Thyroid gland (tissue), 4 donors: ENCODE data around the gene SEH1L. TPM values are rescaled to one million over a fixed set of nuclear protein-coding genes. Genes with fewer than 3 reads are reported as not detected.
"Not testable (repeated sequence)": the region's sequence is repeated elsewhere in the genome, so short reads cannot be mapped to it uniquely, and the experiment has no call there.

ENCODE experiments used
- DNase-seq, 2 donors: peaks; one replicate each; pipeline ENCODE4 v3.0.0-alpha.2; 2019
- H3K27ac ChIP-seq, 3 donors: fragments of 200-600 bp; sonication (generic); 1 replicate in 2 of 3; 2 replicates in 1 of 3; pipeline ENCODE4 v1.5.1; 2016 to 2019; ENCODE audit warnings: mild to moderate bottlenecking in 1 of 3, moderate library complexity in 1 of 3
- H3K27me3 ChIP-seq: fragments of 200-600 bp; sonication (generic); one replicate; pipeline ENCODE4 v1.5.1; 2019
- H3K36me3 ChIP-seq, 2 donors: fragments of 200-600 bp; sonication (generic); one replicate each; pipeline ENCODE4 v1.5.1; 2016 to 2019
- H3K4me1 ChIP-seq, 2 donors: fragments of 200-600 bp; sonication (generic); one replicate each; pipeline ENCODE4 v1.5.1; 2017 to 2019
- H3K4me3 ChIP-seq, 3 donors: fragments of 200-600 bp; sonication (generic); replicated peaks in 1 of 3; 1 replicate in 2 of 3; 2 replicates in 1 of 3; pipeline ENCODE4 v1.5.1; 2016; ENCODE audit warnings: mild to moderate bottlenecking in 1 of 3
- H3K9me3 ChIP-seq: fragments of 200-600 bp; sonication (generic); one replicate; pipeline ENCODE4 v1.5.1; 2017
- CTCF ChIP-seq, 6 experiments: fragments of 200-600 bp in 3 of 6; fragments of 450-650 bp in 3 of 6; sonication (generic) in 3 of 6; IDR thresholded peaks; one replicate each; pipeline ENCODE4 v1.5.1; 2016 to 2019; ENCODE audit warnings: antibody characterized with exemption in 6 of 6, mild to moderate bottlenecking in 2 of 6, inconsistent platforms in 1 of 6, moderate library complexity in 1 of 6
- POLR2A ChIP-seq, 2 donors: fragments of 450-650 bp; IDR thresholded peaks; one replicate each; pipeline ENCODE4 v1.6.1; 2017; ENCODE audit warnings: antibody characterized with exemption in 2 of 2, mild to moderate bottlenecking in 2 of 2, moderate library complexity in 1 of 2
- WGBS, 2 donors: methylation state at CpG; one replicate each; pipeline ENCODE4 v1.1.5; 2017; 5-methylcytosine and 5-hydroxymethylcytosine counted together
- intact Hi-C: fragments of 100-400 bp; cut with DNase I; formaldehyde crosslinking; loops from one replicate; pipeline ENCODE4 v1.15.1; 2023
- total RNA-seq, 4 donors: library from RNA; depleted of rRNA; stranded (reverse); fragments of >200 nt; gene quantifications; one replicate each; pipeline ENCODE4 v1.2.3, GENCODE V29; 2016

SEH1L gene
- total RNA-seq, 4 donors from 2014 or later = 26.8 to 48.6 (median 34.9) TPM

DNA sequence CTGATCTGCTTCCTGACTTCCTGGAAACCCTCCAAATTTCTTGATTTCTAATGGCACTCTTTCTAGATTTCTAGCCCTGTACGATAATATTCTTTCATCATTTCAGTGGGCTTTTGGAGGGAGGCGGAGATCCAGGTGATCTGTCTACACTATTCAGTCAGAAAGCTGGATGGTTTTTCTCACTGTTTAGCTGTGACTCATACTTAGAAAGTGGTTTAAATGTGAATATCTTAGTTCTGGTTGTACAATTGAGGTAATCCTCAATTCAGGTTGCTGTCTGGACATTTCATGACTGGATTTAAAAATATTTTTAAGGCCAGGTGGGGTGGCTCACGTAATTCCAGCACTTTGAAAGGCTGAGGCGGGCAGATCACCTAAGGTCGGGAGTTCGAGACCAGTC lies 20.8 kb downstream of the SEH1L start:
- Histone ChIP-seq H3K4me3 (no peak overlapping the region), H3K4me1 (no peaks in the 10 kb centered on the region), H3K27me3 (no peaks in the 10 kb centered on the region), H3K27ac (no peak overlapping the region), H3K36me3 (peaks cover 5 to 19% of the 10 kb centered on the region in 2 donors), H3K9me3 (no peaks in the 10 kb centered on the region)
- intact Hi-C loops = no loop called here
- no peak for DNase-seq
- 94 to 95% methylated on average over 6 of the region's 6 CpGs for WGBS, 2 donors
- TF ChIP-seq POLR2A (IDR thresholded peaks at IDR 0.05) (no peak), CTCF (IDR thresholded peaks at IDR 0.05) (no peak)

DNA sequence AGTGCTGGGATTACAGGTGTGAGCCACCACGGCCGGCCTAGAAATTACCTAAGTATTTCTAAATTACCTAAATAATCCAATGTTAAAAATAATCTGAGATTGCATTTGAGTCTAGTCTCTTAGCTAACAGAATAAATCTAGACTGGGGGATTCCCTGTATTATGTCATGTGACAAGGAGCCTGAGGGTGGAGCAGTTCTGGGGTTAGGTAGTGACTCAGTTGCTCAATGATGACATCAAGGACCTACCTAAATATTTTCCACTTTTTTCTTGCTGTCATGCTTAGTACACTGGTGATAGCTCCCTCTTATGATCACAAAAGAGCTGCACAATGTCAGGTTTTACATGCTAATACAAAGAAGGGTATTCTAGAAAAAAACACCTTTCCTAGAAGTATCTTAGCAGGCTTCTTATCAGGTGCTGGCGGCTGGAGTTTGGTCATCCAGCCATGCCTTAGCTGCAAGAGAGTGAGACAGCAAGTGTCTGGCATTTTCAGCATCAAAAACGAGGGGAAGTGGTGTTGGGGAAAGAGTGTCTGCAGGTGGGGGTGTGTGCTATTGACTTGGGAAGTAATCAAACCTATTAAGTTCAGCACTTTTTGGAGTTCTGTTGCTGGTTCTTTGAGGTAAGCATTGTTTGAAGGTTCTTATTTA lies 25.9 kb downstream of the SEH1L start:
- H3K36me3 ChIP-seq = peaks cover 10 to 13% of the 10 kb centered on the region in 2 donors
- DNase-seq = no peak
- no peaks in the 10 kb centered on the region for H3K4me1 ChIP-seq
- TF ChIP-seq CTCF (IDR thresholded peaks at IDR 0.05) = no peak
- TF ChIP-seq POLR2A (IDR thresholded peaks at IDR 0.05) = no peak
- intact Hi-C loops = no loop called here
- no peak overlapping the region for H3K27ac ChIP-seq
- H3K9me3 ChIP-seq = no peaks in the 10 kb centered on the region
- 84 to 94% methylated on average over 4 of the region's 4 CpGs for WGBS, 2 donors
- no peaks in the 10 kb centered on the region for H3K27me3 ChIP-seq
- H3K4me3 ChIP-seq = no peak overlapping the region

DNA sequence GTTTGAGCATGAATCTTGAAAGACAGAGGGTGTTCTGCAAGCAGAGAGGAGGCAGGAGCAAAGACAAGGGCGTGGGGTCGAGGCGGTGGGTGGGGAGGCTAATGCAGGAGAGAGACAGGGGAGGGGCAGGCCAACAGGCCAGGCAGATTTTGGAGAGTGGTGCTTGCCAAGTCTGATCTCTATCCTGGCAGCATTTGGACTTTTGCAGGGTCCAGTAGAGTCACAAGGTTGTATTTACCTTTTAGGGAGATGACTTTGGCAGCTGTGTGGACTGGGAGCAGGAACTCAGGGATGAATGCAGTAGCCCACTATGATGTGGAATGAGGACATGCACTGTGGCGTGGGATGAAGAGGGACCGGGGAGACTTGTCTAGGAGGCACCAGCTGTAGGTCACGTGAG lies 27.7 kb downstream of the SEH1L start:
- Histone ChIP-seq H3K36me3 (peaks cover 10 to 13% of the 10 kb centered on the region in 2 donors), H3K27ac (no peak overlapping the region), H3K4me1 (no peaks in the 10 kb centered on the region), H3K27me3 (no peaks in the 10 kb centered on the region), H3K9me3 (no peaks in the 10 kb centered on the region), H3K4me3 (no peak overlapping the region)
- no peak for DNase-seq
- intact Hi-C loops = no loop called here
- WGBS, 2 donors = 92 to 96% methylated on average over 6 of the region's 6 CpGs
- no peak for TF ChIP-seq CTCF (IDR thresholded peaks at IDR 0.05)
- TF ChIP-seq POLR2A (IDR thresholded peaks at IDR 0.05) = no peak

DNA sequence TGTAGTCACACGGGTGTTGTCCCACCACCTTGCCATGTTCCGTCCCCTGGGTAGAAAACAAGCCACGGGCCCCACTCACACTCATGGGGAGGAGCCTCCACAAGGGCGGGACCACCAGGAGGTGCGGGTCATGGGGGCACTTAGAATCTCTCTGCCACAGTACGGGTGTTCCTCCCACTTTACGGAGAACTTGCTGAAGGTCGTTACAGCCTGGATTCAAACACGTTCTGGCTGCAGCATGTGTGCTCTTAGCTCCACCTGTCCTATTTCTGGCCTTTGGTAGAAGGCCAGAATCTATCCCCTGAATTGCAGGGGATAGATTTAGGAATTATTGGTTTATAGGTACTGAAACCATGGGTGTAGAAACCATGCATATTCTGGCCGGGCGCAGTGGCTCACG lies 28.5 kb downstream of the SEH1L start:
- WGBS, 2 donors = 81 to 86% methylated on average over 12 of the region's 12 CpGs
- peaks cover 7 to 13% of the 10 kb centered on the region in 2 donors for H3K36me3 ChIP-seq

GRCh38 chr18:12980065-12980464 lies 32.3 kb downstream of the SEH1L start:
- H3K27ac ChIP-seq, DNase-seq, H3K9me3 ChIP-seq, H3K4me1 ChIP-seq, H3K27me3 ChIP-seq, intact Hi-C loops, H3K4me3 ChIP-seq: not testable (repeated sequence)
- peaks cover 13 to 14% of the 10 kb centered on the region in 2 donors for H3K36me3 ChIP-seq
- WGBS, 2 donors = no CpG with 5 or more reads among the region's 34 CpGs

More for the DNA sequence above, 28.5 kb downstream of the SEH1L start:
- Histone ChIP-seq H3K9me3 (no peaks in the 10 kb centered on the region), H3K4me1 (no peaks in the 10 kb centered on the region), H3K4me3 (no peak overlapping the region), H3K27me3 (no peaks in the 10 kb centered on the region), H3K27ac (no peak overlapping the region)
- no peak for DNase-seq
- TF ChIP-seq POLR2A (IDR thresholded peaks at IDR 0.05) (no peak), CTCF (IDR thresholded peaks at IDR 0.05) (no peak)
- intact Hi-C loops = no loop called here
